H1 (cell line): ENCODE data around the gene PORCN. TPM values are rescaled to one million over a fixed set of nuclear protein-coding genes. Genes with fewer than 3 reads are reported as not detected.

Experiments used
- CTCF ChIA-PET: fragments of 300-600 bp; sonication (Branson Sonifier 250); formaldehyde crosslinking; loops from one replicate; lab custom pipeline; 2021; ENCODE audit not compliant: partially characterized antibody; lab: Charles Lee
- POLR2A ChIA-PET: fragments of 300-600 bp; sonication (Branson Sonifier 250); formaldehyde crosslinking; loops from one replicate; lab custom pipeline; 2021; ENCODE audit warnings: inconsistent platforms; ENCODE audit not compliant: partially characterized antibody; lab: Charles Lee
- DNase-seq, 2 experiments: peaks; one replicate each; pipeline versions ENCODE4 v3.0.0 to v3.0.0-alpha.2; 2010 to 2022; ENCODE audit warnings: low spot score in 2 of 2, low read depth in 1 of 2, mixed read lengths in 1 of 2
- FAIRE-seq: peaks from 2 replicates; lab custom pipeline; 2011; peaks lifted over from hg19 to GRCh38; lab: Jason Lieb, UNC
- H2AFZ ChIP-seq: 2 replicates; pipeline ENCODE4 v1.8.1; 2012; ENCODE audit warnings: low read length, inconsistent platforms
- H2AK5ac ChIP-seq: 2 replicates; pipeline ENCODE4 v1.6.1; 2013; ENCODE audit warnings: low read depth, low read length
- H2BK120ac ChIP-seq: replicated peaks from 2 replicates; pipeline ENCODE3; 2013; ENCODE audit warnings: low read depth, low read length, inconsistent platforms
- H2BK12ac ChIP-seq: 2 replicates; pipeline ENCODE4 v1.6.1; 2013; ENCODE audit warnings: low read depth, low read length
- H2BK15ac ChIP-seq: 2 replicates; pipeline ENCODE4 v1.6.1; 2013; ENCODE audit warnings: low read length
- H2BK20ac ChIP-seq: 2 replicates; pipeline ENCODE4 v1.6.1; 2013; ENCODE audit warnings: low read length
- H2BK5ac ChIP-seq: 2 replicates; pipeline ENCODE4 v1.6.1; 2013; ENCODE audit warnings: low read depth, low read length
- H3K14ac ChIP-seq: 2 replicates; pipeline ENCODE4 v1.6.1; 2013; ENCODE audit warnings: inconsistent platforms; ENCODE audit not compliant: insufficient read length
- H3K18ac ChIP-seq: 2 replicates; pipeline ENCODE4 v1.6.1; 2013; ENCODE audit warnings: low read length; ENCODE audit errors: extremely low read depth
- H3K23ac ChIP-seq: 2 replicates; pipeline ENCODE4 v1.6.1; 2013; ENCODE audit warnings: inconsistent platforms; ENCODE audit not compliant: insufficient read length
- H3K23me2 ChIP-seq: 2 replicates; pipeline ENCODE4 v1.6.1; 2013; ENCODE audit warnings: low read depth, low read length
- H3K27ac ChIP-seq: 2 replicates; pipeline ENCODE4 v1.6.1; 2011; ENCODE audit warnings: low read depth, low read length, inconsistent platforms
- H3K27me3 ChIP-seq, 4 experiments: replicated peaks in 1 of 4; 1 replicate in 1 of 4; 2 replicates in 3 of 4; pipeline versions ENCODE4 v1.6.1 to v1.8.1; 2011 to 2013; ENCODE audit warnings: low read length in 3 of 4, mild to moderate bottlenecking in 3 of 4, inconsistent platforms in 2 of 4, mixed read lengths in 2 of 4, moderate library complexity in 1 of 4; ENCODE audit not compliant: control insufficient read depth in 3 of 4, insufficient read depth in 3 of 4; ENCODE audit errors: extremely low read depth in 1 of 4
- H3K36me3 ChIP-seq, 4 experiments: 2 replicates each; pipeline versions ENCODE4 v1.6.1 to v1.8.1; 2011 to 2013; ENCODE audit warnings: mild to moderate bottlenecking in 4 of 4, low read length in 3 of 4, moderate library complexity in 2 of 4, control low read depth in 1 of 4, inconsistent platforms in 1 of 4; ENCODE audit not compliant: insufficient read depth in 4 of 4, control insufficient read depth in 2 of 4
- H3K4ac ChIP-seq: replicated peaks from 2 replicates; pipeline ENCODE3; 2013; ENCODE audit warnings: low read length, low read depth, mixed read lengths, inconsistent platforms; ENCODE audit not compliant: insufficient read length
- H3K4me1 ChIP-seq, 4 experiments: replicated peaks in 1 of 4; 1 replicate in 1 of 4; 2 replicates in 3 of 4; pipeline versions ENCODE4 v1.6.1 to v1.8.1; 2011 to 2013; ENCODE audit warnings: low read length in 3 of 4, inconsistent platforms in 2 of 4, mixed read lengths in 1 of 4; ENCODE audit not compliant: insufficient read depth in 4 of 4, control insufficient read depth in 3 of 4
- H3K4me2 ChIP-seq, 2 experiments: 2 replicates each; pipeline versions ENCODE4 v1.6.1 to v1.8.1; 2011 to 2013; ENCODE audit warnings: low read depth in 2 of 2, low read length in 2 of 2, control low read depth in 1 of 2, inconsistent platforms in 1 of 2, mild to moderate bottlenecking in 1 of 2; ENCODE audit not compliant: insufficient read depth in 1 of 2
- H3K4me3 ChIP-seq, 4 experiments: fragments of 200-600, 300-600 bp in 1 of 4; sonication (generic), shearing (Covaris generic), sonication (Bioruptor Twin) in 1 of 4; 2 replicates each; pipeline versions ENCODE4 v1.5.1 to v1.8.1; 2011 to 2016; ENCODE audit warnings: low read length in 4 of 4, low read depth in 3 of 4, control low read depth in 2 of 4, inconsistent platforms in 2 of 4, mild to moderate bottlenecking in 2 of 4, mixed read lengths in 1 of 4, moderate library complexity in 1 of 4; ENCODE audit not compliant: insufficient read depth in 2 of 4; ENCODE audit errors: extremely low read depth in 1 of 4
- H3K56ac ChIP-seq: replicated peaks from 2 replicates; pipeline ENCODE3; 2013; ENCODE audit warnings: low read depth, mild to moderate bottlenecking, mixed read lengths, low read length, inconsistent platforms; ENCODE audit not compliant: insufficient read length
- H3K79me1 ChIP-seq: 2 replicates; pipeline ENCODE4 v1.6.1; 2013; ENCODE audit warnings: low read depth, low read length, control low read depth
- H3K79me2 ChIP-seq, 2 experiments: 2 replicates each; pipeline versions ENCODE4 v1.6.1 to v1.8.1; 2012 to 2013; ENCODE audit warnings: low read length in 2 of 2, mild to moderate bottlenecking in 2 of 2, inconsistent platforms in 1 of 2; ENCODE audit not compliant: insufficient read depth in 2 of 2, control insufficient read depth in 1 of 2
- H3K9ac ChIP-seq, 4 experiments: replicated peaks in 1 of 4; 1 replicate in 1 of 4; 2 replicates in 3 of 4; pipeline versions ENCODE4 v1.6.1 to v1.8.1; 2011 to 2013; ENCODE audit warnings: low read depth in 3 of 4, low read length in 3 of 4, control low read depth in 2 of 4, mild to moderate bottlenecking in 2 of 4, moderate library complexity in 2 of 4, inconsistent platforms in 1 of 4; ENCODE audit errors: extremely low read depth in 1 of 4
- H3K9me3 ChIP-seq, 2 experiments: 2 replicates each; pipeline versions ENCODE4 v1.6.1 to v1.8.1; 2012 to 2013; ENCODE audit warnings: mild to moderate bottlenecking in 2 of 2, moderate library complexity in 2 of 2, control low read depth in 1 of 2, inconsistent platforms in 1 of 2, low read depth in 1 of 2, low read length in 1 of 2, mixed read lengths in 1 of 2; ENCODE audit not compliant: insufficient read depth in 2 of 2
- H4K20me1 ChIP-seq, 2 experiments: replicated peaks in 1 of 2; 2 replicates each; pipeline versions ENCODE3 to v1.8.1; 2011 to 2013; ENCODE audit warnings: inconsistent platforms in 2 of 2, low read length in 2 of 2, mild to moderate bottlenecking in 1 of 2; ENCODE audit not compliant: insufficient read depth in 2 of 2, control insufficient read depth in 1 of 2
- H4K5ac ChIP-seq: 2 replicates; pipeline ENCODE4 v1.6.1; 2013; ENCODE audit warnings: low read length, low read depth, mixed read lengths, inconsistent platforms; ENCODE audit not compliant: insufficient read length
- H4K8ac ChIP-seq: 2 replicates; pipeline ENCODE4 v1.8.0; 2013; ENCODE audit warnings: mild to moderate bottlenecking, moderate library complexity, low read length, inconsistent platforms; ENCODE audit not compliant: insufficient read depth; ENCODE audit errors: extremely low read depth
- H4K91ac ChIP-seq: replicated peaks from 2 replicates; pipeline ENCODE3; 2013; ENCODE audit warnings: low read length, mixed read lengths, inconsistent platforms; ENCODE audit not compliant: insufficient read length
- ATF3 ChIP-seq: IDR thresholded peaks from 2 replicates; pipeline ENCODE4 v1.6.1; 2011; ENCODE audit warnings: low read depth, mild to moderate bottlenecking, low read length; ENCODE audit not compliant: insufficient read depth
- BCL11A ChIP-seq, 2 experiments: IDR thresholded peaks; one replicate each; pipeline ENCODE4 v1.6.1; 2011; ENCODE audit warnings: low read depth in 2 of 2, low read length in 2 of 2, mild to moderate bottlenecking in 2 of 2
- EGR1 ChIP-seq: IDR thresholded peaks from 2 replicates; pipeline ENCODE4 v1.6.1; 2011; ENCODE audit warnings: low read depth, low read length, borderline replicate concordance
- GTF2F1 ChIP-seq: IDR thresholded peaks from 2 replicates; pipeline ENCODE4 v1.6.1; 2012; ENCODE audit warnings: low read depth, low read length, improper control_type of control experiment, borderline replicate concordance
- POLR2AphosphoS5 ChIP-seq: IDR thresholded peaks from 2 replicates; pipeline ENCODE4 v1.6.1; 2011; ENCODE audit warnings: low read depth, low read length
- POU5F1 ChIP-seq: IDR thresholded peaks from 2 replicates; pipeline ENCODE4 v1.6.1; 2011; ENCODE audit warnings: low read depth, mild to moderate bottlenecking, low read length, moderate library complexity
- RAD21 ChIP-seq, 2 experiments: IDR thresholded peaks in 1 of 2; conservative IDR thresholded peaks in 1 of 2; 2 replicates each; pipeline ENCODE4 v1.6.1; 2011; ENCODE audit warnings: low read depth in 2 of 2, low read length in 2 of 2, improper control_type of control experiment in 1 of 2, inconsistent platforms in 1 of 2, mild to moderate bottlenecking in 1 of 2, moderate library complexity in 1 of 2
- SIN3A ChIP-seq, 2 experiments: IDR thresholded peaks in 1 of 2; conservative IDR thresholded peaks in 1 of 2; 2 replicates each; pipeline ENCODE4 v1.6.1; 2011 to 2012; ENCODE audit warnings: low read length in 2 of 2, improper control_type of control experiment in 1 of 2, low read depth in 1 of 2, mild to moderate bottlenecking in 1 of 2
- SUZ12 ChIP-seq: fragments of 200-600 bp; sonication (generic); IDR thresholded peaks from 2 replicates; pipeline ENCODE4 v1.6.1; 2012; ENCODE audit warnings: mild to moderate bottlenecking, inconsistent platforms, low read length, moderate library complexity, mixed read lengths
- USF2 ChIP-seq: IDR thresholded peaks from 2 replicates; pipeline ENCODE4 v1.6.1; 2011; ENCODE audit warnings: low read length, improper control_type of control experiment
- WGBS, 2 experiments: shearing (Covaris generic) in 1 of 2; methylation state at CpG; one replicate each; pipeline versions ENCODE4 v1.1.6 to v1.1.7; 2013 to 2015; ENCODE audit warnings: low lambda C conversion rate in 2 of 2, mixed read lengths in 2 of 2, inconsistent platforms in 1 of 2, low coverage in 1 of 2, missing lambda C conversion rate in 1 of 2; ENCODE audit not compliant: insufficient replicate concordance in 2 of 2, insufficient coverage in 1 of 2, insufficient read length in 1 of 2; ENCODE audit errors: extremely low coverage in 1 of 2, missing lambda C conversion rate in 1 of 2; 5-methylcytosine and 5-hydroxymethylcytosine counted together
- polyA plus RNA-seq, 7 experiments: library from polyadenylated mRNA; depleted of rRNA in 3 of 7; stranded (reverse) in 5 of 7; unstranded in 2 of 7; fragments of >200 nt in 5 of 7; fragments of 200-250 nt in 2 of 7; gene quantifications; 1 replicate in 5 of 7; 2 replicates in 1 of 7; 4 replicates in 1 of 7; pipeline versions ENCODE4 v1.2.1 to v1.2.3, GENCODE V29; 2011 to 2013; ENCODE audit warnings: missing spikeins in 2 of 7, mixed read lengths in 2 of 7
- total RNA-seq: library from RNA; stranded (reverse); fragmentation: NEBNext Ultra II Directional; extraction: Animal tissue kit (Norgen Biotek cat#: 25700); gene quantifications from 2 replicates; pipeline ENCODE4 v1.2.1, GENCODE V29; 2021
- TF ChIP-seq, protein P1 (sequence below): IDR thresholded peaks from 2 replicates; pipeline ENCODE4 v1.6.1; 2012; ENCODE audit warnings: inconsistent platforms

PORCN gene
- total and polyA plus RNA-seq, 2 of the 8 experiments (the other 6 are each of a cell fraction or from before 2014, with no cell fraction given) = 14.6 to 34.1 TPM

- Histone ChIP-seq H3K4me3 (no peak overlapping the region), H4K91ac (no peak overlapping the region), H3K14ac (no peak overlapping the region), H3K9ac (no peak overlapping the region), H3K79me2 (peaks cover 0 to 24% of the 10 kb centered on the region in 2 experiments; a peak in 2 of 4 replicates), H3K9me3 (no peaks in the 10 kb centered on the region), H2BK15ac (no peak overlapping the region), H3K23ac (no peak overlapping the region), H3K4me1 (no peaks in the 10 kb centered on the region), H4K8ac (no peak overlapping the region), H4K5ac (no peak overlapping the region), H4K20me1 (peaks cover 0 to 7% of the 10 kb centered on the region in 2 experiments), H3K27me3 (no peaks in the 10 kb centered on the region), H2BK12ac (no peak overlapping the region), H3K4me2 (no peak overlapping the region), H2BK5ac (no peak overlapping the region), H3K18ac (no peak overlapping the region), H3K23me2 (peaks cover 3% of the 10 kb centered on the region; the same call in 1 of the 2 replicates), H2AK5ac (no peak overlapping the region), H3K4ac (no peak overlapping the region), H3K36me3 (peaks cover 0 to 21% (median 5%) of the 10 kb centered on the region in 4 experiments; a peak in 5 of 8 replicates), H2AFZ (no peak overlapping the region), H2BK120ac (no peak overlapping the region), H2BK20ac (no peak overlapping the region), H3K79me1 (no peaks in the 10 kb centered on the region), H3K27ac (no peak overlapping the region), H3K56ac (no peak overlapping the region)
- no peak for FAIRE-seq
- ChIA-PET POLR2A (interaction anchor here (0.8 to 1.4 kb wide), 2 partner anchors 13 to 205 kb away, joined by 3 to 5 read pairs; no protein-coding TSS in a partner anchor), CTCF (interaction anchor here (0.8 kb wide), 1 partner anchor 12 kb away, joined by 3 read pairs; no protein-coding TSS in a partner anchor)
- DNase-seq = no peak
- WGBS, 2 experiments = 74% methylated on average over 2 of the region's 3 CpGs; no CpG with 5 or more reads in 1 of the 2 experiments
- TF ChIP-seq POLR2AphosphoS5 (no peak), BCL11A (IDR thresholded peaks at IDR 0.05; ENCODE audit: low read depth in 2 of 2, low read length in 2 of 2) (no peak), SUZ12 (no peak), GTF2F1 (no peak), RAD21 (IDR thresholded peaks at IDR 0.05 in 1 of 2, conservative IDR thresholded peaks at IDR 0.05 in 1 of 2; ENCODE audit: low read depth in 2 of 2, low read length in 2 of 2) (no peak), ATF3 (no peak), SIN3A (conservative IDR thresholded peaks at IDR 0.05 in 1 of 2, IDR thresholded peaks at IDR 0.05 in 1 of 2; ENCODE audit: low read depth in 1 of 2, low read length in 2 of 2) (no peak), EGR1 (no peak), POU5F1 (no peak), USF2 (no peak)
- TF ChIP-seq, protein P1, sequence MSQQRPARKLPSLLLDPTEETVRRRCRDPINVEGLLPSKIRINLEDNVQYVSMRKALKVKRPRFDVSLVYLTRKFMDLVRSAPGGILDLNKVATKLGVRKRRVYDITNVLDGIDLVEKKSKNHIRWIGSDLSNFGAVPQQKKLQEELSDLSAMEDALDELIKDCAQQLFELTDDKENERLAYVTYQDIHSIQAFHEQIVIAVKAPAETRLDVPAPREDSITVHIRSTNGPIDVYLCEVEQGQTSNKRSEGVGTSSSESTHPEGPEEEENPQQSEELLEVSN = no peak
Observed at GRCh38 chrX:48480142-48480541, 28.6 kb upstream of the PORCN start.
